Immature natural killer cell (primary cell): ENCODE measurements around the gene SCUBE1. TPM values are rescaled to one million over a fixed set of nuclear protein-coding genes. Genes with fewer than 3 reads are reported as not detected.

Experiments used
- DNase-seq, 3 donors: peaks; one replicate each; pipeline ENCODE4 v3.0.0; 2022; ENCODE audit warnings: mixed read lengths in 1 of 3
- H3K27ac Mint-ChIP-seq, 6 donors: one replicate each; pipeline ENCODE4 v1.8.0; 2020; ENCODE audit warnings: mixed read lengths in 6 of 6, mild to moderate bottlenecking in 5 of 6, inconsistent platforms in 4 of 6, moderate library complexity in 3 of 6
- H3K27me3 Mint-ChIP-seq, 3 donors: one replicate each; pipeline ENCODE4 v1.8.0; 2020 to 2021; ENCODE audit warnings: low read depth in 3 of 3, mild to moderate bottlenecking in 3 of 3, mixed read lengths in 3 of 3, moderate library complexity in 3 of 3, inconsistent platforms in 1 of 3
- H3K36me3 Mint-ChIP-seq, 3 donors: one replicate each; pipeline ENCODE4 v1.8.0; 2020; ENCODE audit warnings: mixed read lengths in 3 of 3, inconsistent platforms in 2 of 3, mild to moderate bottlenecking in 2 of 3
- H3K4me1 Mint-ChIP-seq, 2 donors: one replicate each; pipeline ENCODE4 v1.8.0; 2020; ENCODE audit warnings: inconsistent platforms in 2 of 2, mild to moderate bottlenecking in 2 of 2, mixed read lengths in 2 of 2, moderate library complexity in 1 of 2
- H3K4me3 Mint-ChIP-seq, 5 donors: one replicate each; pipeline ENCODE4 v1.8.0; 2020; ENCODE audit warnings: mild to moderate bottlenecking in 5 of 5, mixed read lengths in 5 of 5, inconsistent platforms in 3 of 5, moderate library complexity in 3 of 5
- H3K9me3 Mint-ChIP-seq, 6 donors: one replicate each; pipeline ENCODE4 v1.8.0; 2020; ENCODE audit warnings: mild to moderate bottlenecking in 6 of 6, mixed read lengths in 6 of 6, inconsistent platforms in 4 of 6, moderate library complexity in 3 of 6
- polyA plus RNA-seq, 3 donors: library from polyadenylated mRNA; unstranded; fragments of 300-500 nt; fragmentation: Illumina TruSeq; gene quantifications; one replicate each; pipeline ENCODE4 v1.2.3, GENCODE V29; 2021

The SCUBE1 gene
- polyA plus RNA-seq, 3 donors from 2014 or later = 0.16 TPM; not detected in 2

GRCh38 chr22:43168471-43169309, 174.5 kb downstream of the SCUBE1 start:
- Mint-ChIP-seq H3K9me3 (no peaks in the 10 kb centered on the region), H3K4me3 (no peak overlapping the region), H3K36me3 (peaks cover 0 to 11% (median 7%) of the 10 kb centered on the region in 3 donors), H3K27me3 (peaks cover 0 to 2% (median 0%) of the 10 kb centered on the region in 3 donors), H3K4me1 (peaks cover 9 to 17% of the 10 kb centered on the region in 2 donors), H3K27ac (no peak overlapping the region)
- DNase-seq = no peak

- no peaks in the 10 kb centered on the region for H3K9me3 Mint-ChIP-seq
- H3K36me3 Mint-ChIP-seq = peaks cover 0 to 4% (median 3%) of the 10 kb centered on the region in 3 donors
- peaks cover 0 to 2% (median 0%) of the 10 kb centered on the region in 3 donors for H3K27me3 Mint-ChIP-seq
- H3K27ac Mint-ChIP-seq = no peak overlapping the region
- peaks cover 9 to 17% of the 10 kb centered on the region in 2 donors for H3K4me1 Mint-ChIP-seq
- no peak for DNase-seq
- no peak overlapping the region for H3K4me3 Mint-ChIP-seq
Measured at GRCh38 chr22:43167001-43167589, 176.1 kb downstream of the SCUBE1 start.

GRCh38 chr22:43166132-43166930, 176.8 kb downstream of the SCUBE1 start:
- H3K36me3 Mint-ChIP-seq = peaks cover 0 to 4% (median 3%) of the 10 kb centered on the region in 3 donors
- no peak overlapping the region for H3K27ac Mint-ChIP-seq
- peaks cover 7 to 14% of the 10 kb centered on the region in 2 donors for H3K4me1 Mint-ChIP-seq
- H3K27me3 Mint-ChIP-seq = peaks cover 0 to 2% (median 0%) of the 10 kb centered on the region in 3 donors
- no peak overlapping the region for H3K4me3 Mint-ChIP-seq
- no peak for DNase-seq
- no peaks in the 10 kb centered on the region for H3K9me3 Mint-ChIP-seq

- DNase-seq = no peak
- Mint-ChIP-seq H3K36me3 (peaks cover 0 to 7% (median 3%) of the 10 kb centered on the region in 3 donors), H3K4me1 (no peaks in the 10 kb centered on the region), H3K27me3 (peaks cover 0 to 2% (median 0%) of the 10 kb centered on the region in 3 donors), H3K9me3 (no peaks in the 10 kb centered on the region), H3K27ac (no peak overlapping the region), H3K4me3 (no peak overlapping the region)
Measured at GRCh38 chr22:43164636-43165035, 178.5 kb downstream of the SCUBE1 start.

GRCh38 chr22:43163241-43163795, 179.9 kb downstream of the SCUBE1 start:
- Mint-ChIP-seq H3K27ac (no peak overlapping the region), H3K4me1 (peaks cover 0 to 2% of the 10 kb centered on the region in 2 donors), H3K27me3 (peaks cover 0 to 2% (median 0%) of the 10 kb centered on the region in 3 donors), H3K9me3 (no peaks in the 10 kb centered on the region), H3K36me3 (peaks cover 0 to 7% (median 3%) of the 10 kb centered on the region in 3 donors), H3K4me3 (no peak overlapping the region)
- no peak for DNase-seq

GRCh38 chr22:43162412-43163150, 180.6 kb downstream of the SCUBE1 start:
- Mint-ChIP-seq H3K27me3 (peaks cover 0 to 2% (median 0%) of the 10 kb centered on the region in 3 donors), H3K9me3 (no peaks in the 10 kb centered on the region), H3K36me3 (peaks cover 0 to 7% (median 3%) of the 10 kb centered on the region in 3 donors), H3K27ac (no peak overlapping the region), H3K4me3 (no peak overlapping the region), H3K4me1 (peaks cover 0 to 2% of the 10 kb centered on the region in 2 donors)
- no peak for DNase-seq

GRCh38 chr22:43160497-43161126, 182.6 kb downstream of the SCUBE1 start:
- DNase-seq = no peak
- H3K9me3 Mint-ChIP-seq = no peaks in the 10 kb centered on the region
- H3K4me3 Mint-ChIP-seq = no peak overlapping the region
- peaks cover 0 to 3% of the 10 kb centered on the region in 2 donors for H3K4me1 Mint-ChIP-seq
- peaks cover 0 to 7% (median 3%) of the 10 kb centered on the region in 3 donors for H3K36me3 Mint-ChIP-seq
- peak overlapping the region in 2 of 6 donors; percentile 5 to 21 for H3K27ac Mint-ChIP-seq
- peaks cover 0 to 2% (median 0%) of the 10 kb centered on the region in 3 donors for H3K27me3 Mint-ChIP-seq

- peaks cover 0 to 7% (median 3%) of the 10 kb centered on the region in 3 donors for H3K36me3 Mint-ChIP-seq
- DNase-seq = no peak
- H3K27me3 Mint-ChIP-seq = peaks cover 0 to 2% (median 0%) of the 10 kb centered on the region in 3 donors
- H3K9me3 Mint-ChIP-seq = no peaks in the 10 kb centered on the region
- H3K27ac Mint-ChIP-seq = no peak overlapping the region
- H3K4me1 Mint-ChIP-seq = peaks cover 0 to 3% of the 10 kb centered on the region in 2 donors
- H3K4me3 Mint-ChIP-seq = no peak overlapping the region
Measured at GRCh38 chr22:43159484-43160178, 183.5 kb downstream of the SCUBE1 start.

- no peak overlapping the region for H3K4me3 Mint-ChIP-seq
- H3K9me3 Mint-ChIP-seq = no peaks in the 10 kb centered on the region
- H3K27ac Mint-ChIP-seq = peak overlapping the region in 3 of 6 donors; percentile 6 to 55 (median 15)
- H3K36me3 Mint-ChIP-seq = peaks cover 0 to 4% (median 1%) of the 10 kb centered on the region in 3 donors
- peaks cover 0 to 3% of the 10 kb centered on the region in 2 donors for H3K4me1 Mint-ChIP-seq
- DNase-seq = no peak
- no peaks in the 10 kb centered on the region for H3K27me3 Mint-ChIP-seq
Measured at GRCh38 chr22:43158778-43159483, 184.2 kb downstream of the SCUBE1 start.

GRCh38 chr22:43157874-43158546, 185.2 kb downstream of the SCUBE1 start:
- no peaks in the 10 kb centered on the region for H3K27me3 Mint-ChIP-seq
- no peaks in the 10 kb centered on the region for H3K9me3 Mint-ChIP-seq
- H3K27ac Mint-ChIP-seq = peak overlapping the region in 1 of 6 donors; percentile 55
- H3K4me1 Mint-ChIP-seq = peaks cover 3 to 5% of the 10 kb centered on the region in 2 donors
- H3K4me3 Mint-ChIP-seq = no peak overlapping the region
- no peak for DNase-seq
- H3K36me3 Mint-ChIP-seq = peaks cover 0 to 2% (median 0%) of the 10 kb centered on the region in 3 donors

- Mint-ChIP-seq H3K4me1 (peaks cover 12 to 14% of the 10 kb centered on the region in 2 donors), H3K4me3 (no peak overlapping the region), H3K27ac (peak overlapping the region in 1 of 6 donors; percentile 66), H3K27me3 (no peaks in the 10 kb centered on the region), H3K9me3 (no peaks in the 10 kb centered on the region), H3K36me3 (peaks cover 0 to 2% (median 0%) of the 10 kb centered on the region in 3 donors)
- DNase-seq = no peak
Measured at GRCh38 chr22:43156413-43156812, 186.8 kb downstream of the SCUBE1 start.
